Body of pancreas (tissue), 4 donors: ENCODE data around the gene SUMO2. TPM values are rescaled to one million over a fixed set of nuclear protein-coding genes. Genes with fewer than 3 reads are reported as not detected.

Source experiments
- ATAC-seq: fragments of 150-250 bp; one replicate; pipeline ENCODE4 v1.9.1; 2016
- DNase-seq, 4 donors: peaks; one replicate each; pipeline ENCODE4 v3.0.0-alpha.2; 2019
- H3K27ac ChIP-seq, 4 donors: fragments of 200-600 bp; sonication (generic); 1 replicate in 3 of 4; 2 replicates in 1 of 4; pipeline versions ENCODE4 v1.5.1 to v1.6.1; 2016 to 2019; ENCODE audit warnings: mild to moderate bottlenecking in 1 of 4, mixed read lengths in 1 of 4, moderate library complexity in 1 of 4
- H3K27me3 ChIP-seq, 2 donors: fragments of 200-600 bp; sonication (generic); one replicate each; pipeline ENCODE4 v1.6.0; 2016; ENCODE audit warnings: mild to moderate bottlenecking in 1 of 2
- H3K36me3 ChIP-seq, 2 donors: fragments of 200-600 bp; sonication (generic); replicated peaks in 1 of 2; 2 replicates each; pipeline ENCODE4 v1.5.1; 2016; ENCODE audit warnings: low read depth in 2 of 2; ENCODE audit not compliant: insufficient read depth in 1 of 2
- H3K4me1 ChIP-seq: fragments of 200-600 bp; sonication (generic); one replicate; pipeline ENCODE4 v1.6.0; 2016
- H3K4me3 ChIP-seq, 2 donors: fragments of 200-600 bp; sonication (generic); 1 replicate in 1 of 2; 2 replicates in 1 of 2; pipeline ENCODE4 v1.5.1; 2016 to 2019
- H3K9me3 ChIP-seq, 3 donors: fragments of 200-600 bp; sonication (generic); 1 replicate in 2 of 3; 2 replicates in 1 of 3; pipeline ENCODE4 v1.5.1; 2016
- POLR2A ChIP-seq, 3 donors: fragments of 450-650 bp; IDR thresholded peaks; one replicate each; pipeline ENCODE4 v1.6.1; 2016; ENCODE audit warnings: antibody characterized with exemption in 3 of 3, mild to moderate bottlenecking in 2 of 3
- WGBS, 2 donors: methylation state at CpG; one replicate each; pipeline ENCODE4 v1.1.5; 2017; 5-methylcytosine and 5-hydroxymethylcytosine counted together
- intact Hi-C: fragments of 100-400 bp; cut with DNase I; formaldehyde crosslinking; loops from one replicate; pipeline ENCODE4 v1.15.1; 2023
- total RNA-seq, 2 donors: library from RNA; depleted of rRNA; stranded (reverse); fragments of >200 nt; gene quantifications; one replicate each; pipeline ENCODE4 v1.1.0, GENCODE V29; 2016
- TF ChIP-seq, protein P1 (sequence below), 7 experiments: fragments of 450-650 bp in 4 of 7; fragments of 200-600 bp in 3 of 7; sonication (generic) in 3 of 7; IDR thresholded peaks; one replicate each; pipeline ENCODE4 v1.5.1; 2016 to 2019; ENCODE audit warnings: antibody characterized with exemption in 7 of 7

The SUMO2 gene
- total RNA-seq, 2 donors from 2014 or later, result 25.1 to 25.2 TPM

GRCh38 chr17:75151930-75152329 lies 30.8 kb downstream of the SUMO2 start:
- 84 to 88% methylated on average over 6 of the region's 6 CpGs for WGBS, 2 donors
- ATAC-seq (no peak), DNase-seq (no peak)
- H3K36me3 ChIP-seq, result no peaks in the 10 kb centered on the region
- H3K27ac ChIP-seq, result no peak overlapping the region
- H3K9me3 ChIP-seq, result no peaks in the 10 kb centered on the region
- H3K4me1 ChIP-seq, result peaks cover 20% of the 10 kb centered on the region
- TF ChIP-seq, protein P1, sequence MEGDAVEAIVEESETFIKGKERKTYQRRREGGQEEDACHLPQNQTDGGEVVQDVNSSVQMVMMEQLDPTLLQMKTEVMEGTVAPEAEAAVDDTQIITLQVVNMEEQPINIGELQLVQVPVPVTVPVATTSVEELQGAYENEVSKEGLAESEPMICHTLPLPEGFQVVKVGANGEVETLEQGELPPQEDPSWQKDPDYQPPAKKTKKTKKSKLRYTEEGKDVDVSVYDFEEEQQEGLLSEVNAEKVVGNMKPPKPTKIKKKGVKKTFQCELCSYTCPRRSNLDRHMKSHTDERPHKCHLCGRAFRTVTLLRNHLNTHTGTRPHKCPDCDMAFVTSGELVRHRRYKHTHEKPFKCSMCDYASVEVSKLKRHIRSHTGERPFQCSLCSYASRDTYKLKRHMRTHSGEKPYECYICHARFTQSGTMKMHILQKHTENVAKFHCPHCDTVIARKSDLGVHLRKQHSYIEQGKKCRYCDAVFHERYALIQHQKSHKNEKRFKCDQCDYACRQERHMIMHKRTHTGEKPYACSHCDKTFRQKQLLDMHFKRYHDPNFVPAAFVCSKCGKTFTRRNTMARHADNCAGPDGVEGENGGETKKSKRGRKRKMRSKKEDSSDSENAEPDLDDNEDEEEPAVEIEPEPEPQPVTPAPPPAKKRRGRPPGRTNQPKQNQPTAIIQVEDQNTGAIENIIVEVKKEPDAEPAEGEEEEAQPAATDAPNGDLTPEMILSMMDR (IDR thresholded peaks at IDR 0.05), result no peak
- H3K4me3 ChIP-seq, result no peak overlapping the region
- intact Hi-C loops, result no loop called here
- H3K27me3 ChIP-seq, result no peaks in the 10 kb centered on the region

- peaks cover 6% of the 10 kb centered on the region for H3K4me1 ChIP-seq
- peak overlapping the region in 2 of 4 donors; percentile 23 to 51 for H3K27ac ChIP-seq
- TF ChIP-seq, protein P1 (IDR thresholded peaks at IDR 0.05), result no peak
- peak in 1 of 3 donors; percentile 9 for TF ChIP-seq POLR2A (IDR thresholded peaks at IDR 0.05)
Observed at GRCh38 chr17:75147878-75148546, 34.7 kb downstream of the SUMO2 start.

DNA sequence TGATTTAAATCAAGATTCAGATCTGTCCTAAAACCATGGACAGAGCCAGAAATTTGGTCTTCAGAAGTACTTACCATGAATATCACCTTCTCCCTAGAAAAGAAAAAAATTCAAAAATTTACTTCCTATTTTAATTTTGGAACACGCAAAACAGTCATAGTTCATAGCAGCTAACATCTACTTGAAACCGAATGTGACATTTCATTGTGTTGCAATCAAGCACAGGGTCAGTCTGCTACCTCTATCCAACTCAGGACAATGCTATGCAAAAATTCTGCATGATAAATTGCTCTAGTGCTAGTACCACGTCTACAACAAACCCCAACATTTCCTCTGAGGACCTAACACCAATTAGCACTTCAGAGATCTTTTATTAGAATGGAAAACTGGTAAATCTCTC lies 36.2 kb downstream of the SUMO2 start:
- Histone ChIP-seq H3K36me3 (no peaks in the 10 kb centered on the region), H3K4me1 (peaks cover 4% of the 10 kb centered on the region), H3K9me3 (no peaks in the 10 kb centered on the region), H3K4me3 (no peak overlapping the region), H3K27me3 (no peaks in the 10 kb centered on the region), H3K27ac (no peak overlapping the region)
- intact Hi-C loops, result no loop called here
- no peak for ATAC-seq
- DNase-seq, result no peak
- no peak for TF ChIP-seq POLR2A (IDR thresholded peaks at IDR 0.05)
- 63 to 80% methylated on average over 3 of the region's 3 CpGs for WGBS, 2 donors

More at GRCh38 chr17:75147878-75148546, 34.7 kb downstream of the SUMO2 start:
- H3K4me3 ChIP-seq, result no peak overlapping the region
- ATAC-seq (peak; percentile 53), DNase-seq (no peak)
- no peaks in the 10 kb centered on the region for H3K27me3 ChIP-seq
- no peaks in the 10 kb centered on the region for H3K36me3 ChIP-seq
- intact Hi-C loops, result no loop called here
- H3K9me3 ChIP-seq, result no peaks in the 10 kb centered on the region
- WGBS, 2 donors, result 72 to 81% methylated on average over 6 of the region's 6 CpGs

DNA sequence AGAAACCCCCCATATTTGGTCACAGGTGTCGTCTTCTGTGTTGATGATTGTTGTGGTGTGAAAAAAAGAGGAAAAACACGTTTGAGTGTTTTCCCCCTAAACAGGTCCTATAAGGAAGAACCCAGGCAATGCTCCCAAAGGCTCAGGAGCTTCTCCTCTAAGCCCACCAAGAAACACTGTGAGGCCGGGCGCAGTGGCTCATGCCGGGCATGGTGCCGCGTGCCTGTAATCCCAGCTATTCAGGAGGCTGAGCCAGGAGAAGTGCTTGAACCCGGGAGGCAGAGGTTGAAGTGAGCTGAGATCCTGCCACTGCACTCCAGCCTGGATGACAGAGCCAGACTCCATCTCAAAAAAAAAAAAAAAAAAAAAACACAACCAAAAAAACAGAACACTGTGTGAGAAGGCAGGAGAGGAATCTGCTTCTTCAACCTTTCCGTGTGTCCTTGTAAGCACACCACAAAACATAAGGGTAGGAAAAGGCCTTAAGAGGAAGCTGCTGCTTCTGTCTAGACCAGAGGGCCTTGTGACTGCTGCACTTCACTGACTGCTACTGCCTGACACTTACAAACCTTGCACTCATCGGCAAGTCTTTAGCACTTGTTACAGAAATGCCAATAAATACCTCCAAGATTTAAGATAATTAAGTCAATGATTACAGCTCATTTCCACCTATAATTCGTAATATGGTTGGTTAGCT lies 37.8 kb downstream of the SUMO2 start:
- 89 to 90% methylated on average over 10 to 11 of the region's 11 CpGs for WGBS, 2 donors
- no peak overlapping the region for H3K27ac ChIP-seq
- intact Hi-C loops, result no loop called here

More for the DNA sequence above, 37.8 kb downstream of the SUMO2 start:
- Histone ChIP-seq H3K36me3 (no peaks in the 10 kb centered on the region), H3K9me3 (no peaks in the 10 kb centered on the region), H3K4me1 (peaks cover 4% of the 10 kb centered on the region), H3K4me3 (no peak overlapping the region), H3K27me3 (no peaks in the 10 kb centered on the region)
- DNase-seq, result peak in 1 of 4 donors; percentile 21
- no peak for TF ChIP-seq POLR2A (IDR thresholded peaks at IDR 0.05)
- TF ChIP-seq, protein P1 (IDR thresholded peaks at IDR 0.05), result no peak
- ATAC-seq, result no peak
